IPS DF 19.7 (cell line): ENCODE measurements around the gene DNAJC22.
"Not testable (repeated sequence)": the region's sequence is repeated elsewhere in the genome, so short reads cannot be mapped to it uniquely, and the experiment has no call there.

Experiments used
- DNase-seq: peaks from one replicate; pipeline ENCODE4 v3.0.0-alpha.2; 2013; ENCODE audit warnings: low read depth, low spot score

DNAJC22 gene

GRCh38 chr12:49346659-49347310 lies at the start of gene DNAJC22:
Gene DNAJC22 (plus strand): TSS chr12:49346888. CDS start chr12:49348873, 1,985 bp downstream.
- no peak for DNase-seq

- DNase-seq, result no peak
Observed at GRCh38 chr12:49297695-49298060, 49.0 kb upstream of the DNAJC22 start.

GRCh38 chr12:49298160-49298559 lies 48.5 kb upstream of the DNAJC22 start:
- no peak for DNase-seq

GRCh38 chr12:49301760-49302159 lies 44.9 kb upstream of the DNAJC22 start:
- DNase-seq, result no peak

- DNase-seq, result no peak
Observed at GRCh38 chr12:49304161-49304560, 42.5 kb upstream of the DNAJC22 start.

- no peak for DNase-seq
Observed at GRCh38 chr12:49305762-49306510, 40.8 kb upstream of the DNAJC22 start.

- DNase-seq, result no peak
Observed at GRCh38 chr12:49309386-49309785, 37.3 kb upstream of the DNAJC22 start.

- DNase-seq, result not testable (repeated sequence)
Observed at GRCh38 chr12:49310451-49311000, 36.2 kb upstream of the DNAJC22 start.

GRCh38 chr12:49314811-49315210 lies 31.9 kb upstream of the DNAJC22 start:
- no peak for DNase-seq

GRCh38 chr12:49317118-49317517 lies 29.6 kb upstream of the DNAJC22 start:
- not testable (repeated sequence) for DNase-seq

- DNase-seq, result not testable (repeated sequence)
Observed at GRCh38 chr12:49320411-49321103, 26.1 kb upstream of the DNAJC22 start.

GRCh38 chr12:49322367-49322707 lies 24.4 kb upstream of the DNAJC22 start:
- DNase-seq, result no peak

- DNase-seq, result peak; percentile 93
Observed at GRCh38 chr12:49322708-49323523, 23.8 kb upstream of the DNAJC22 start, which contains the start of gene TROAP. Gene TROAP (plus strand): TSS chr12:49323255. CDS start chr12:49323609, 354 bp downstream.

- no peak for DNase-seq
Observed at GRCh38 chr12:49323524-49324097, 23.1 kb upstream of the DNAJC22 start.

GRCh38 chr12:49325606-49326005 lies 21.1 kb upstream of the DNAJC22 start:
- no peak for DNase-seq

- no peak for DNase-seq
Observed at GRCh38 chr12:49327368-49327767, 19.3 kb upstream of the DNAJC22 start.

- no peak for DNase-seq
Observed at GRCh38 chr12:49327887-49328286, 18.8 kb upstream of the DNAJC22 start.

GRCh38 chr12:49328816-49329215 lies 17.9 kb upstream of the DNAJC22 start:
- no peak for DNase-seq

GRCh38 chr12:49330032-49330619 lies 16.6 kb upstream of the DNAJC22 start:
- DNase-seq, result no peak

- DNase-seq, result no peak
Observed at GRCh38 chr12:49330631-49331379, 15.9 kb upstream of the DNAJC22 start.
